Ascending aorta (tissue), 2 donors: ENCODE results near the gene ELAC2. TPM values are rescaled to one million over a fixed set of nuclear protein-coding genes. Genes with fewer than 3 reads are reported as not detected.

Experiments used
- DNase-seq, 2 donors: peaks; one replicate each; pipeline ENCODE4 v3.0.0-alpha.2; 2019; ENCODE audit warnings: low spot score in 2 of 2
- H3K27ac ChIP-seq, 2 donors: fragments of 200-600 bp; sonication (generic); one replicate each; pipeline ENCODE4 v1.5.1; 2016 to 2017; ENCODE audit warnings: mild to moderate bottlenecking in 1 of 2
- H3K27me3 ChIP-seq: fragments of 200-600 bp; sonication (generic); one replicate; pipeline ENCODE4 v1.5.1; 2017
- H3K36me3 ChIP-seq, 2 donors: fragments of 200-600 bp; sonication (generic); one replicate each; pipeline ENCODE4 v1.5.1; 2016
- H3K4me1 ChIP-seq, 2 donors: fragments of 200-600 bp; sonication (generic); one replicate each; pipeline ENCODE4 v1.5.1; 2016 to 2017; ENCODE audit warnings: mild to moderate bottlenecking in 1 of 2
- H3K4me3 ChIP-seq, 2 donors: fragments of 200-600 bp; sonication (generic); one replicate each; pipeline ENCODE4 v1.5.1; 2016 to 2017; ENCODE audit warnings: mild to moderate bottlenecking in 1 of 2
- H3K9me3 ChIP-seq, 2 donors: fragments of 200-600 bp; sonication (generic); one replicate each; pipeline ENCODE4 v1.5.1; 2016
- CTCF ChIP-seq, 3 experiments: fragments of 200-600 bp in 2 of 3; fragments of 450-650 bp in 1 of 3; sonication (generic) in 2 of 3; IDR thresholded peaks; one replicate each; pipeline ENCODE4 v1.5.1; 2016 to 2019; ENCODE audit warnings: antibody characterized with exemption in 3 of 3, mild to moderate bottlenecking in 1 of 3, moderate library complexity in 1 of 3
- intact Hi-C: fragments of 100-400 bp; cut with DNase I; formaldehyde crosslinking; loops from one replicate; pipeline ENCODE4 v1.15.1; 2023
- total RNA-seq: library from RNA; depleted of rRNA; stranded (reverse); fragments of >200 nt; gene quantifications from one replicate; pipeline ENCODE4 v1.1.0, GENCODE V29; 2016

The ELAC2 gene
- total RNA-seq, 1 donor from 2014 or later: 190 TPM

GRCh38 chr17:13016881-13017654, 759 bp downstream of the ELAC2 start:
- Histone ChIP-seq H3K27ac (peak overlapping the region; percentile 77), H3K36me3 (peaks cover 36 to 42% of the 10 kb centered on the region in 2 donors), H3K27me3 (no peaks in the 10 kb centered on the region), H3K4me1 (peaks cover 0 to 14% of the 10 kb centered on the region in 2 donors), H3K9me3 (no peaks in the 10 kb centered on the region), H3K4me3 (peak overlapping the region; percentile 98 to 99)
- no peak for DNase-seq
- intact Hi-C loops: loop anchor here (10.0 kb wide), 4 partner anchors 232 to 1048 kb away; partner anchors contain the start of genes ARHGAP44, COX10, MAP2K4 and MYOCD
- no peak for TF ChIP-seq CTCF (IDR thresholded peaks at IDR 0.05)

- H3K4me3 ChIP-seq: no peak overlapping the region
- TF ChIP-seq CTCF (IDR thresholded peaks at IDR 0.05): no peak
- peaks cover 58 to 65% of the 10 kb centered on the region in 2 donors for H3K36me3 ChIP-seq
- intact Hi-C loops: loop anchor here (10.0 kb wide), 4 partner anchors 230 to 1050 kb away; partner anchors contain the start of genes ARHGAP44, COX10, MAP2K4 and MYOCD
- H3K9me3 ChIP-seq: no peaks in the 10 kb centered on the region
- no peaks in the 10 kb centered on the region for H3K27me3 ChIP-seq
- H3K27ac ChIP-seq: no peak overlapping the region
- peak in 1 of 2 donors; percentile 50 for DNase-seq
- peaks cover 0 to 14% of the 10 kb centered on the region in 2 donors for H3K4me1 ChIP-seq
Observed at GRCh38 chr17:13014801-13015200, 3.0 kb downstream of the ELAC2 start.

GRCh38 chr17:13010959-13011358, 6.9 kb downstream of the ELAC2 start:
- H3K4me1 ChIP-seq: no peaks in the 10 kb centered on the region
- TF ChIP-seq CTCF (IDR thresholded peaks at IDR 0.05): no peak
- H3K27ac ChIP-seq: no peak overlapping the region
- intact Hi-C loops: loop anchor here (10.0 kb wide), 4 partner anchors 226 to 1054 kb away; partner anchors contain the start of genes ARHGAP44, COX10, MAP2K4 and MYOCD
- DNase-seq: no peak
- H3K36me3 ChIP-seq: peaks cover 83 to 93% of the 10 kb centered on the region in 2 donors
- no peaks in the 10 kb centered on the region for H3K9me3 ChIP-seq
- H3K4me3 ChIP-seq: no peak overlapping the region
- no peaks in the 10 kb centered on the region for H3K27me3 ChIP-seq

GRCh38 chr17:13008461-13008860, 9.4 kb downstream of the ELAC2 start:
- Histone ChIP-seq H3K27me3 (no peaks in the 10 kb centered on the region), H3K4me1 (no peaks in the 10 kb centered on the region), H3K36me3 (peaks cover 81 to 91% of the 10 kb centered on the region in 2 donors), H3K4me3 (no peak overlapping the region), H3K9me3 (no peaks in the 10 kb centered on the region), H3K27ac (no peak overlapping the region)
- intact Hi-C loops: loop anchor here (10.0 kb wide), 1 partner anchor 244 kb away; no protein-coding TSS in a partner anchor
- DNase-seq: no peak
- TF ChIP-seq CTCF (IDR thresholded peaks at IDR 0.05): no peak

- H3K36me3 ChIP-seq: peaks cover 77 to 89% of the 10 kb centered on the region in 2 donors
Observed at GRCh38 chr17:13005530-13005929, 12.3 kb downstream of the ELAC2 start.

More at GRCh38 chr17:13005530-13005929, 12.3 kb downstream of the ELAC2 start:
- H3K27me3 ChIP-seq: no peaks in the 10 kb centered on the region
- no peaks in the 10 kb centered on the region for H3K9me3 ChIP-seq
- intact Hi-C loops: loop anchor here (10.0 kb wide), 1 partner anchor 241 kb away; no protein-coding TSS in a partner anchor
- H3K27ac ChIP-seq: no peak overlapping the region
- no peaks in the 10 kb centered on the region for H3K4me1 ChIP-seq
- no peak overlapping the region for H3K4me3 ChIP-seq
- no peak for TF ChIP-seq CTCF (IDR thresholded peaks at IDR 0.05)
- no peak for DNase-seq
